Activated naive CD8-positive, alpha-beta T cell treated with anti-CD3 and anti-CD28 coated beads for 36 hours (primary cell): ENCODE results near the gene HRH4. TPM values are rescaled to one million over a fixed set of nuclear protein-coding genes. Genes with fewer than 3 reads are reported as not detected.

Experiments
- DNase-seq: peaks from one replicate; pipeline ENCODE4 v3.0.0; 2021
- H3K27ac Mint-ChIP-seq: one replicate; pipeline ENCODE4 v1.8.0; 2022; ENCODE audit warnings: mild to moderate bottlenecking, moderate library complexity, mixed read lengths
- H3K27me3 Mint-ChIP-seq: one replicate; pipeline ENCODE4 v1.8.0; 2022; ENCODE audit warnings: mild to moderate bottlenecking, mixed read lengths
- H3K36me3 Mint-ChIP-seq: one replicate; pipeline ENCODE4 v1.8.0; 2021; ENCODE audit warnings: mild to moderate bottlenecking, mixed read lengths
- H3K4me1 Mint-ChIP-seq: one replicate; pipeline ENCODE4 v1.8.0; 2021; ENCODE audit warnings: mixed read lengths
- H3K4me3 Mint-ChIP-seq: one replicate; pipeline ENCODE4 v1.8.0; 2022; ENCODE audit warnings: mild to moderate bottlenecking, moderate library complexity, mixed read lengths
- H3K9me3 Mint-ChIP-seq: one replicate; pipeline ENCODE4 v1.8.0; 2022; ENCODE audit warnings: mixed read lengths
- total RNA-seq, 2 experiments: library from RNA; stranded (reverse); gene quantifications; one replicate each; pipeline ENCODE4 v1.2.3, GENCODE V29; 2021

HRH4 gene
- total RNA-seq, 2 experiments from 2014 or later, result not detected

GRCh38 chr18:24514439-24514838 is 54.0 kb downstream of the HRH4 start:
- Mint-ChIP-seq H3K4me3 (no peak overlapping the region), H3K27ac (no peak overlapping the region), H3K9me3 (no peaks in the 10 kb centered on the region), H3K4me1 (no peaks in the 10 kb centered on the region), H3K27me3 (no peaks in the 10 kb centered on the region), H3K36me3 (no peaks in the 10 kb centered on the region)
- DNase-seq, result no peak

DNA sequence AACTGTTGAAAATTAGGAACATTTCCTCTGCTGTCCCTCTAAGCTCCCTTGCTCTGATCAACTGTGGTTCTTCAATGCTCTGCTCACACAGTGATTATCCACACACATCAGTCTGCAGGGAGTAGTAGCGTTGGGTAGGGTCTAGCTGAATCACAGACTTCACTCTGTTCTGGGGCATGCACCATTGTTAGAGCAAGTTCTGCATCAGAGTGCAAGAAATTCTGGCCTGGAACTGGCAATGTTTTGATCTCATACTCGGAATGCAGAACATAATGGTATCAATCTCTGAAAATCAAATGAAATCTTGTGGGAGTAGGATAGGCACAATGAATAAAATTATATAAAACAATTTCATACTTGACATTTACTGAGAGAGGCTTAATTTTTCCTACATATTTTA is 55.3 kb downstream of the HRH4 start:
- no peak overlapping the region for H3K27ac Mint-ChIP-seq
- H3K36me3 Mint-ChIP-seq, result no peaks in the 10 kb centered on the region
- H3K4me3 Mint-ChIP-seq, result no peak overlapping the region
- no peaks in the 10 kb centered on the region for H3K27me3 Mint-ChIP-seq
- no peaks in the 10 kb centered on the region for H3K9me3 Mint-ChIP-seq
- H3K4me1 Mint-ChIP-seq, result no peaks in the 10 kb centered on the region
- no peak for DNase-seq

GRCh38 chr18:24516261-24516660 is 55.8 kb downstream of the HRH4 start:
- Mint-ChIP-seq H3K4me1 (no peaks in the 10 kb centered on the region), H3K4me3 (no peak overlapping the region), H3K27ac (no peak overlapping the region), H3K27me3 (peaks cover 3% of the 10 kb centered on the region), H3K9me3 (no peaks in the 10 kb centered on the region), H3K36me3 (no peaks in the 10 kb centered on the region)
- DNase-seq, result no peak

DNA sequence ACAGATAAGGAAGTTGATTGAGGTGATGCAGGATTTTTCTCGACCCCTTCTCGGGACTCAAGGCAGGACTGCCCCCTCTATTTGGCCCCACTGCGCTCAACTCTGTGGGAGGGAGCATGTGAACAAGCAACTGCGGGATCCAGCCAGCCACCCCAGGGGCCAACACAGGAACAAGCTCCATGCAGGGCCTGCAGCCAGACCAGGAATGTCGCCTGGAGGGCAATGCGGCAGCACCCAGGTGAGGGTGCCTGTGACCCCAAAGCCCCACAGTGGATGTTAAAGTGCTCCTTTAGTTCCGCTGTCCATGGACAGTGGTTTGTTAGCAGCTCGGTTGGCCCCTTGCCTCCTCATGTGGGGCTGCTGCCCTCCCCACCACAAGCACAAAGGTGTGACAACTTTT is 57.1 kb downstream of the HRH4 start:
- Mint-ChIP-seq H3K4me3 (no peak overlapping the region), H3K36me3 (no peaks in the 10 kb centered on the region), H3K9me3 (no peaks in the 10 kb centered on the region), H3K27ac (no peak overlapping the region), H3K27me3 (peaks cover 4% of the 10 kb centered on the region), H3K4me1 (no peaks in the 10 kb centered on the region)
- DNase-seq, result no peak

GRCh38 chr18:24518596-24518995 is 58.2 kb downstream of the HRH4 start:
- no peak overlapping the region for H3K4me3 Mint-ChIP-seq
- H3K27me3 Mint-ChIP-seq, result peaks cover 4% of the 10 kb centered on the region
- DNase-seq, result no peak
- no peaks in the 10 kb centered on the region for H3K4me1 Mint-ChIP-seq
- H3K27ac Mint-ChIP-seq, result no peak overlapping the region
- no peaks in the 10 kb centered on the region for H3K9me3 Mint-ChIP-seq
- no peaks in the 10 kb centered on the region for H3K36me3 Mint-ChIP-seq

Other genes with a start within 250 kb of the HRH4 start
- gene OSBPL1A, start 62.8 kb upstream of the HRH4 start, total RNA-seq, result 1 to 10 TPM; 2.8 to 4.0 TPM
- 10 to 100 TPM; 23.8 to 26.4 TPM for gene IMPACT, start 34.0 kb upstream of the HRH4 start, total RNA-seq